ENCODE measurements around the gene TH.

GRCh38 chr11:2139621-2140337 lies 31.8 kb downstream of the TH start:
- TF ChIP-seq CTCF (IDR thresholded peaks at IDR 0.05; ENCODE audit: poor library complexity, severe bottlenecking): no peak
- no peak for TF ChIP-seq EP300 (conservative IDR thresholded peaks at IDR 0.05; ENCODE audit: poor library complexity, severe bottlenecking)
- TF ChIP-seq SMC3 (conservative IDR thresholded peaks at IDR 0.05; ENCODE audit: poor library complexity): no peak
- no peak for TF ChIP-seq EZH2 (IDR thresholded peaks at IDR 0.05; ENCODE audit: borderline replicate concordance, insufficient read depth, low read length, poor library complexity, severe bottlenecking)
- no peak for TF ChIP-seq TAF1 (IDR thresholded peaks at IDR 0.05; ENCODE audit: low read depth)
- no peak for TF ChIP-seq POLR2AphosphoS5 (IDR thresholded peaks at IDR 0.05)
- no peak for TF ChIP-seq RAD21 (conservative IDR thresholded peaks at IDR 0.05)
- no peak for TF ChIP-seq MXI1 (conservative IDR thresholded peaks at IDR 0.05; ENCODE audit: poor library complexity, severe bottlenecking)
